Epithelial cell of esophagus (primary cell): ENCODE data around the gene LARP6.
A peak's percentile ranks its signal among the peaks of the same experiment; 100 is the strongest.

Source experiments
- DNase-seq: peaks from one replicate; pipeline ENCODE4 v3.0.0; 2010; ENCODE audit warnings: low read depth
- H3K4me3 ChIP-seq: 2 replicates; pipeline ENCODE4 v1.5.1; 2011; ENCODE audit warnings: mild to moderate bottlenecking, low read length, control low read depth
- CTCF ChIP-seq: IDR thresholded peaks from 2 replicates; pipeline ENCODE4 v1.5.1; 2011; ENCODE audit warnings: low read depth, mild to moderate bottlenecking, low read length, control low read depth, inconsistent platforms; ENCODE audit not compliant: insufficient read depth; ENCODE audit errors: missing control alignments

The LARP6 gene

DNA sequence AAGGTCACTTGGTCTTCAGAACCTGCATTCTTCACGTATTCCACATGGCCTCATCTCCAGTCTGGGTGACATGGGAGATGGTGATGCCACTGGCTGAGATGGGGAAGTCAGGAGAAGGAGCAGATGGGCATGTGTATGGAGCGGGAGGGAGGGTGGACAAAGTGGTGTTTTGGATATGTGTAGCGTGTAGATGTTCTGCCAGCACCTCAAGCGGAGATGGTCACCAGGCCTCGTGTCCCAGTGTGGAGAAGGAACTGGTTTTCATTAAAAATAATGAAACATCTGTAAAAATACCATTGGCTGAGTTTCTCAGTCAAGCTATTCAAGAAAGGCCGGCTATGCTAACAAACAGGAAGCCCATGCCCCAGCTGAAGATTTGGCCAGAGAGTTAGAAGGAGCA lies 26.2 kb downstream of the LARP6 start:
- no peak for DNase-seq
- no peak overlapping the region for H3K4me3 ChIP-seq
- no peak for TF ChIP-seq CTCF

- TF ChIP-seq CTCF = no peak
- DNase-seq = peak; percentile 93
- H3K4me3 ChIP-seq = no peak overlapping the region
Measured at GRCh38 chr15:70826634-70827033, 27.3 kb downstream of the LARP6 start.

GRCh38 chr15:70825841-70826240 lies 28.1 kb downstream of the LARP6 start:
- TF ChIP-seq CTCF = no peak
- H3K4me3 ChIP-seq = no peak overlapping the region
- no peak for DNase-seq

DNA sequence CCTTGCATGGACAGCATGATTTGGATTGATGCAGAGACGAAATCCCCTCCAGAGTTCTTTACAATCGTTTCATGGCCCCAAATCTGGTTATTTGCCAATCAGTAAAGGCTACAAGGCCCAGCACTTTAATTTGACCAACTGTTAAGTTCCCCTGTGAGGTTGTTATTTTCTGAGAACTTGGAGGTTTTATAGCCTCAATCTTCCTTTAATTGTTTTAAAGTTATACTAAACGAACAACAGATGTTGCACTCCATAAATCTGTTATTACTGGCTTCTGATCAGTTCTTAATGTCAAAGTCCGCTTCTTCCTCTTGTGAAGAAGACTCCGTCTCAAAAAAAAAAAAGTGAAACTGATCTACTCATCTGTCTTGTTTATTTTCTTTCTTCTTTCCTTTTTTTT lies 30.8 kb downstream of the LARP6 start:
- H3K4me3 ChIP-seq = no peak overlapping the region
- TF ChIP-seq CTCF = no peak
- DNase-seq = no peak

GRCh38 chr15:70820214-70820613 lies 33.7 kb downstream of the LARP6 start:
- TF ChIP-seq CTCF = no peak
- DNase-seq = no peak

DNA sequence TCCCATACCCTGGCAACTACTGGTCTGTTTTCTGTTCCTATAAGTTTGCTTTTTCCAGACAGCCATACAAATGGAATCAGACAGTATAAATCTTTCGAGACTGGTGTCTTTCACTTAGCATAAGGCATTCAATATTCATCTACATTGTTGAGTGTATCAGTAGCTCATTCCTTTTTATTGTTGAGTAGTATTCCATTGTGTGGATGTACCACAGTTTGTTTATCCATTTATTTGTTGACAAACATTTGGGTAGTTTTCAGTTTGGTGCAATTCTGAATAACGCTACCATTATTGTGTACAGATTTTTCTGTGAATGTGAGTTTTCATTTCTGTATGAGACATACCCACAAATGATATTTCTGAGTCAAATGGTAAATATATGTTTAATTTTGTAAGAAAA lies 35.4 kb downstream of the LARP6 start:
- no peak for DNase-seq
- H3K4me3 ChIP-seq = no peak overlapping the region
- TF ChIP-seq CTCF = no peak

More at GRCh38 chr15:70820214-70820613, 33.7 kb downstream of the LARP6 start:
- H3K4me3 ChIP-seq = no peak overlapping the region

DNA sequence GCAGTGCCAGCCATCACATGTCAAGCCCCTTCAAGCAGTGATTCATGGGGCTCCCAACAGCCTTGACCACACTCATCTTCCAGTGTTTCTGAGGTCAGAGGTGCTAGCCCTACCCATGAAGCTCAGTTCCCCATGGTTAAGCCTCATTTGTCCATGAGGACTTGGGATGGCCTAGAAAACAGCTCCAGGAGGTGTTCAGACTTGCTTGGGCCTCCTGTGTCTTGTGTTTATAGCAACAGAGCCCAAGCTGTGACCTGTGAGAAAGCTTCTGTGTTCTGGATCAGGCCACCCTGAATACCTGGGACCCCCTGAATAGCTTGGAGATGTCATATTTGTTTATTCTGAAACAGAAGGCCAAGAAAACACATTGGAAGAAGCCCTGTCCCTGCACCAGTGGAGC lies 36.7 kb downstream of the LARP6 start:
- H3K4me3 ChIP-seq = no peak overlapping the region
- no peak for TF ChIP-seq CTCF
- DNase-seq = peak; percentile 15
